HEK293 (cell line): ENCODE data around the gene ERGIC1.

Source experiments
- ZNF747 ChIP-seq: fragments of 450-650 bp; formaldehyde crosslinking; IDR thresholded peaks from 2 replicates; pipeline ENCODE4 v1.5.1; 2016; ENCODE audit warnings: missing biosample characterization, missing genetic modification characterization
- TF ChIP-seq, protein P1 (sequence below): fragments of 450-650 bp; formaldehyde crosslinking; IDR thresholded peaks from 2 replicates; pipeline ENCODE4 v1.5.1; 2016; ENCODE audit warnings: missing biosample characterization, missing genetic modification characterization

DNA sequence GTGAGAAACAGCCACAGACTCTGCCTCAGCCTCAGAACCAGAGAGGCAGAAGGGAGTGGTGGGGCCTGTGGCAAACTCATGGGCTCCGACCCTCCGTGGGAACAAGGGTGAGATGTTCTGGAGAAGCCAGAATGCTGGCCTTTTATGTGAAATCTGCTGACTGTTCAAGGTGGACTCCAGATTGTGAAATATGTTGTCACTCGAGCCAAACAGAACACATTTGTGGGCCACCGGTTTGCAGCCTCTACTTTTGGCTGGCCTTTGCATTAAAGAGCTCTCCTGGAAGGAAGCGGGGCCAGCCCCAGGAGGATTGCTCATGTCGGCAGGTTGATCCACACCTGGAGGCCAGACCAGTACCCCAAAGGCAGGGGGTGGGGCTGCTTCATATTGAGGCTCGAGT is 62.4 kb downstream of the ERGIC1 start:
- TF ChIP-seq, protein P1, sequence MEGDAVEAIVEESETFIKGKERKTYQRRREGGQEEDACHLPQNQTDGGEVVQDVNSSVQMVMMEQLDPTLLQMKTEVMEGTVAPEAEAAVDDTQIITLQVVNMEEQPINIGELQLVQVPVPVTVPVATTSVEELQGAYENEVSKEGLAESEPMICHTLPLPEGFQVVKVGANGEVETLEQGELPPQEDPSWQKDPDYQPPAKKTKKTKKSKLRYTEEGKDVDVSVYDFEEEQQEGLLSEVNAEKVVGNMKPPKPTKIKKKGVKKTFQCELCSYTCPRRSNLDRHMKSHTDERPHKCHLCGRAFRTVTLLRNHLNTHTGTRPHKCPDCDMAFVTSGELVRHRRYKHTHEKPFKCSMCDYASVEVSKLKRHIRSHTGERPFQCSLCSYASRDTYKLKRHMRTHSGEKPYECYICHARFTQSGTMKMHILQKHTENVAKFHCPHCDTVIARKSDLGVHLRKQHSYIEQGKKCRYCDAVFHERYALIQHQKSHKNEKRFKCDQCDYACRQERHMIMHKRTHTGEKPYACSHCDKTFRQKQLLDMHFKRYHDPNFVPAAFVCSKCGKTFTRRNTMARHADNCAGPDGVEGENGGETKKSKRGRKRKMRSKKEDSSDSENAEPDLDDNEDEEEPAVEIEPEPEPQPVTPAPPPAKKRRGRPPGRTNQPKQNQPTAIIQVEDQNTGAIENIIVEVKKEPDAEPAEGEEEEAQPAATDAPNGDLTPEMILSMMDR (tag by site-specific recombination) = no peak
- no peak for TF ChIP-seq ZNF747 (tag by site-specific recombination)
